SK-N-MC (cell line): ENCODE measurements around the gene DPY30.

ENCODE experiments used
- DNase-seq: peaks from one replicate; pipeline ENCODE4 v3.0.0-alpha.2; 2011; ENCODE audit warnings: low read depth, low spot score
- H3K27ac ChIP-seq: fragments of 200-600 bp; sonication (generic); 2 replicates; pipeline ENCODE4 v1.5.1; 2016; ENCODE audit warnings: mixed run types
- H3K36me3 ChIP-seq: fragments of 200-600 bp; sonication (generic); 2 replicates; pipeline ENCODE4 v1.6.1; 2017; ENCODE audit warnings: antibody characterized with exemption, low read length, mixed read lengths; ENCODE audit not compliant: insufficient read depth
- H3K4me3 ChIP-seq: fragments of 200-600 bp; sonication (generic); 2 replicates; pipeline ENCODE4 v1.5.1; 2016
- H3K9ac ChIP-seq: fragments of 200-600 bp; sonication (generic); 2 replicates; pipeline ENCODE4 v1.8.0; 2017; ENCODE audit warnings: mixed run types, mixed read lengths; ENCODE audit not compliant: insufficient read length
- H3K9me3 ChIP-seq: fragments of 200-600 bp; sonication (generic); 2 replicates; pipeline ENCODE4 v1.6.1; 2017; ENCODE audit warnings: low read depth, mild to moderate bottlenecking, antibody characterized with exemption, low read length, moderate library complexity, mixed read lengths
- EZH2 ChIP-seq: fragments of 200-600 bp; sonication (generic); IDR thresholded peaks from one replicate; pipeline ENCODE4 v1.6.1; 2017; ENCODE audit warnings: antibody characterized with exemption
- FOXP2 ChIP-seq: optimal IDR thresholded peaks from 2 replicates; pipeline ENCODE3; 2011; ENCODE audit warnings: mild to moderate bottlenecking, moderate library complexity; ENCODE audit not compliant: insufficient read depth; ENCODE audit errors: extremely low read length, control extremely low read depth
- POLR2AphosphoS5 ChIP-seq: IDR thresholded peaks from 2 replicates; pipeline ENCODE4 v1.6.1; 2012; ENCODE audit warnings: mild to moderate bottlenecking, low read depth, low read length, borderline replicate concordance

The DPY30 gene

DNA sequence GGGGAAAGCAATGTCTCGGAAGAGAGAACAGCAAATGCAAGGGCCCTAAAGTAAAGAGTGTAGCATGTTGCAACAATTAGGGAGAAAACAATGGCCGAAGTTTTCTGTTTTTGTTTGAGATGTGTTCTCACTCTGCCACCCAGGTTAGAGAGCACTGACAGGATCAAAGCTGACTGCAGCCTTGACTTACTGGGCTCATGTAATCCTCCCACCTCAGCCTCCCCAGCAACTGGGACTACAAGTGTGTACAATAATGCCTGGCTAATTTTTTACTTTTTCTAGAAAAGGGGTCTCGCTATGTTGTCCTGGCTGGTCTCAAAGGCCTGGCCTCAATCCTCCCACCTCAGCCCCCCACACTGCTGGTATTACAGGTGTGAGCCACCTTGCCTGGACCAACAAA is 52.7 kb downstream of the DPY30 start:
- DNase-seq = no peak
- no peaks in the 10 kb centered on the region for H3K9me3 ChIP-seq
- no peak overlapping the region for H3K27ac ChIP-seq
- no peak overlapping the region for H3K9ac ChIP-seq
- H3K36me3 ChIP-seq = no peaks in the 10 kb centered on the region
- H3K4me3 ChIP-seq = no peak overlapping the region
- no peak for TF ChIP-seq POLR2AphosphoS5
- TF ChIP-seq FOXP2 = no peak
- TF ChIP-seq EZH2 = no peak

DNA sequence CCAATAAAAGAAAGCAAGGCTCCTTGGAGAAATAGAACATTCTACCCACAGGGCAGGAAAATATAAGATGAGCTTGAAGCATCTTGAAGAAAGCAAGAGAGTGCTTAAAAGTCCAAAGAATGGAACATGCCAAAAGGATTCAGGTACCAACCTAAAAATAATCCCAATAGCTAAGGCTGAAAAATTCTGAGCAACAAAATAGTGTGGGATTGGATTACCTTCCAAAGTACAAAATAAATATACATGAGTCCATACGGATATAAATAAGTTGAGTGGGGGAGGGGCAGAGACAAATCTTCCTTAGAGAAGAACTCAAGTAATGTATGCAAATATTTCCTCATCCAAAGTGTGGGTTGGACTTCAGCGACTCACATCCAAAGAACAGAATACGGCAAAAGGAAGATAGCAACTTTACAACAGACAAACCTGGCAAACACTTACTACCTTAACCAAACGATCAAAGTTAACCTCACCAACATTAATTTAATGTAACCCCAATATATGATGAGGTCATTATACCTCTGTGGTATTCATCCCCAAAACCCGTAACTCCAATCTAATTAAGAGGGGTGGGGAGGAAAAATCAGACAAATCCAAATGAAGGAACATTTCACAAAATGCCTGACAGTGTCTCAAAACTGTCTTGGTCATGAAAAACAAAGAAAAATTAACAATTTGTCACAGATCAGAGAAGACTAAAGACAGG is 55.7 kb downstream of the DPY30 start:
- no peaks in the 10 kb centered on the region for H3K36me3 ChIP-seq
- H3K27ac ChIP-seq = no peak overlapping the region
- H3K9ac ChIP-seq = no peak overlapping the region
- no peaks in the 10 kb centered on the region for H3K9me3 ChIP-seq
- DNase-seq = no peak
- no peak overlapping the region for H3K4me3 ChIP-seq
- TF ChIP-seq EZH2 = no peak
- no peak for TF ChIP-seq POLR2AphosphoS5
- no peak for TF ChIP-seq FOXP2

DNA sequence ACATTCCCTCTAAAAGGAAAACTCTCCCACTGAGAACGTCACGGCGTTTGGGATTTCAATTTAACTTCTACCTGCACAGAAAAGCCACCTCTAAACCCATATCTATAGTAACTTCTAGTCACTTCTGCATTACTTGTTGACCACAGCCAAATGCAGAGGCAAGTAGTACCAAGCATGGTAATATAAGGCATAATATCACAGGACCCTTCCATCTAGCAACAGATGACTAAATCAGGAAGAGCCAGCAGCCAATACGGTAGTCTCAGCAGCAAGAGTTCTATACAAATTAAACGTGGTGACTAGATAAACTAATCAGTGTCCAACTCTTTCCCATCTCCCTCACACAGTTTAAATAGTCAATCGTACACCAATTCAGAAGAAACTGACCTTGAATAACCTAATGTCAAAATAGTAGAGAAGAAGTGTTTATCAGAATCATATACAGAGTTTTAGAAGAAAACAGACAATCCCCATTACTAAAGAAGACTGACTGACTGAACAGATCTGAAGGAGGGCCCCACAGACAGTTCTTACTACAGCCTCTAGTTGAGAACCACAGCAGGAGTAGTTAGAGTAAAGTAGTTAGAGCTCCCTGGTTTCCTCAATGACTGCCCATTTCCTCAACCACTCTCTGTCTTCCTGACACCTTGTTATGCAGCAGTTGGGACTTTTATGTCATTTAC is 58.8 kb downstream of the DPY30 start:
- no peak for DNase-seq
- H3K36me3 ChIP-seq = no peaks in the 10 kb centered on the region
- peak overlapping the region; percentile 12; the same call in 1 of the 2 replicates for H3K27ac ChIP-seq

DNA sequence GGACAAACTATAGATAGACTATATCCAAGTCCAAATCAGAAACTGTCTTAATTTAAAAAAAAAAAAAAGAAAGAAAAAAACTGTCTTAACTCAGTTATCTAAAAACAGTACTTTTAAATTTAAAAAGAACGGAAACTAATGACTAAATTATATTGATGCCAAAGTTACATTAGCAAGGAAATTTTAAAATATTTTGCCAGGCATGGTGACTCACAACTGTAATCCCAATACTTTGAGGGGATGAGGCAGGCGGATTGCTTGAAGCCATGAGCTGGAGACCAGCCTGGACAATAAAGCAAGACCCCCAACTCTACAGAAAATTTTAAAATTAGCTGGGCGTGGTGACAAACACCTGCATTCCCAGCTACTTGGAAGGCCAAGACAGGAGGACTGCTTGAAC is 59.6 kb downstream of the DPY30 start:
- H3K4me3 ChIP-seq = no peak overlapping the region
- DNase-seq = no peak
- H3K9ac ChIP-seq = no peak overlapping the region
- H3K9me3 ChIP-seq = no peaks in the 10 kb centered on the region
- TF ChIP-seq EZH2 (no peak), POLR2AphosphoS5 (no peak), FOXP2 (no peak)
- no peak overlapping the region for H3K27ac ChIP-seq
- no peaks in the 10 kb centered on the region for H3K36me3 ChIP-seq

More for the DNA sequence above, 58.8 kb downstream of the DPY30 start:
- Histone ChIP-seq H3K9ac (no peak overlapping the region), H3K4me3 (no peak overlapping the region), H3K9me3 (no peaks in the 10 kb centered on the region)
- TF ChIP-seq FOXP2 (no peak), POLR2AphosphoS5 (no peak), EZH2 (no peak)

DNA sequence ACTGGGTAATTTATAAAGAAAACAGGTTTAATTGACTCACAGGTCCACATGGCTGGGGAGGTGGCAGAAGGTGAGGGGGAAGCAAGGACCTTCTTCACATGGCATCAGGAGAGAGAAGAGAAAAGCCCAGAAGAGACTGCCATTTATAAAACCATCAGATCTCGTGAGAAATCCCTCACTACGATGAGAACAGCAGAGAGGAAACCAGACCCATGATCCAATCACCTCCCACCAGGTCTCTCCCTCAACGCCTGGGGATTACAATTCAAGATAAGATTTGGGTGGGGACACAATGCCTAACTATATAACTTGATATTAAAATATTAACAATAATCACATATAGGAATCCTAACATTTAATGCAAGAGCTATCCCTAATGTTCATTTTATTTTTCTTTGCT is 60.6 kb downstream of the DPY30 start:
- H3K27ac ChIP-seq = no peak overlapping the region
- H3K9ac ChIP-seq = no peak overlapping the region
- TF ChIP-seq FOXP2 (no peak), EZH2 (no peak), POLR2AphosphoS5 (no peak)
- H3K9me3 ChIP-seq = no peaks in the 10 kb centered on the region
- H3K36me3 ChIP-seq = no peaks in the 10 kb centered on the region
- no peak overlapping the region for H3K4me3 ChIP-seq
- no peak for DNase-seq

DNA sequence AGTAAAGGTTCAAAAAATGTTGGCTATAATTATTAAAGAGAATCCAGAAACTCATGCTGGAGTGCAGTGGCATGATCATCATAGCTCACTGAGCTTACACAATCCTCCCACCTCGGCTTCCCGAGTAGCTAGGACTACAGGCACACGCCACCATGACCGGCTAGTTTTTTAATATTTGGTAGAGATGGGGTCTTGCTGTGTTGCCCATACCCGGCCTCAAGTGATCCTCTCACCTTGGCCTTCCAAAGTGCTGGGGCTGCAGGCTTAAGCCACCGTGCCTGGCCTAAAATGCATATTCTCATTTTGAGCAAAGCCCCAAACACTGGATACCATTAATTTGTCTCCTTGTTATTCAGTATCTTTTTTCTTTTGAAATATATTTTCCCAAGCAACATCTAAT is 61.2 kb downstream of the DPY30 start:
- no peak overlapping the region for H3K9ac ChIP-seq
- TF ChIP-seq FOXP2 (no peak), POLR2AphosphoS5 (no peak), EZH2 (no peak)
- H3K27ac ChIP-seq = no peak overlapping the region
- no peaks in the 10 kb centered on the region for H3K9me3 ChIP-seq
- H3K4me3 ChIP-seq = no peak overlapping the region
- DNase-seq = no peak
- H3K36me3 ChIP-seq = no peaks in the 10 kb centered on the region
